Measurements from ENCODE around the gene GDI2.
"Not testable (repeated sequence)": the region's sequence is repeated elsewhere in the genome, so short reads cannot be mapped to it uniquely, and the experiment has no call there.

Gene GDI2

GRCh38 chr10:5828725-5829124 lies 15.5 kb upstream of the GDI2 start:
- DNase-seq (ENCODE audit: low read depth in 2 of 2): no peak

DNA sequence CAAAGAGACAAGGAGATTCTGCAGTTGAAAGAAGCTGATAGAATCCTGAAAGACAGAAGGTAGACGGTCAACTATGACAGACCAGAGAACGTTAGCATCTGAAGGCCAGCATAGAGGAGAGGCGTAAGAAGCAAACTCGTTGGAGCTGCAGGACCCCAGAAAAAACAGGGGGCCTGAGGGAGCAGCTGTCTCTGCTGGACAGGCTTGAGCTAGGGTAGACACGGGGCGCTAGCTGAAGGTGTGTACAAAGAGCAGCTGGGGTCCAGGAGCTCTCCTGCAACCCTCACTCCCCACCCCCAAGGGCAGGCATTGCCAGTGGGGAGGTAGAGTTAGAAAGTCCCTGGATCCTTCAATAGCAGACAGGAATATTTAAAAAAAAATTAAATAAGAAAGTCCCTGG lies 14.6 kb upstream of the GDI2 start:
- DNase-seq (ENCODE audit: low read depth in 2 of 2): no peak

DNA sequence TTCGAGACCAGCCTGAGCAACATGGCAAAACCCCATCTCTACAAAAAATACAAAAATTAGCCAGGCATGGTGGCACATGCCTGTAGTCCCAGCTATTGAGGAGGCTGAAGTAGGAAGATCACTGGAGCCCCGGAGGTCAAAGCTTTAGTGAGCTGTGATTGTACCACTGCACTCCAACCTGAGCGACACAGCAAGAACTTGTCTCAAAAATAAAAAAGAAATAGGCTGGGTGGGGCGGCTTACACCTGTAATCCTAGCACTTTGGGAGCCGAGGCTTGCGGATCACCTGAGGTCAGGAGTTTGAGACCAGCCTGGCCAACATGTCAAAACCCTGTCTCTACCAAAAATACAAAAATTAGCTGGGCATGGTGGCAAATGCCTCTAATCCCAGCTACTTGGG lies 13.3 kb upstream of the GDI2 start:
- not testable (repeated sequence) for DNase-seq (ENCODE audit: low read depth in 2 of 2)

DNA sequence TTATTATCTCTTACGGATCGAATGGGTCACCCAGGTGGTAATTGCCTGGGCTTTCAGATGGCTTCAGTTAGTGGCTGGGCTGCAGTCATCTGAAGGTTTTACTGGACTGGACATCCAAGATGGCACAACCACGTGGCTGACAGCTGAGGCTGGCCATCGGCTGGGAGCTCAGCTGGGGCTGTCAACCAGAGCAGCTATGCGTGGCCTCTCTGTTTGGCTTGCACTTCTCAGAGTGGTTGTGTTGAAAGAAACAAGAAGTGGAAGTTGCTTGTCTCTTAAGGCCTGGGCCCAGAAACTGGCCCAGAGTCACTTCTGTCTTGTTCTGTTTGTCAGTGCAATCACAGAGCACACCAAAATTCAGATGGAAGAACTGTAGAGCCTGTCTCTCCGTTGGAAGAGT lies 5.7 kb upstream of the GDI2 start:
- no peak for DNase-seq (ENCODE audit: low read depth in 2 of 2)

DNA sequence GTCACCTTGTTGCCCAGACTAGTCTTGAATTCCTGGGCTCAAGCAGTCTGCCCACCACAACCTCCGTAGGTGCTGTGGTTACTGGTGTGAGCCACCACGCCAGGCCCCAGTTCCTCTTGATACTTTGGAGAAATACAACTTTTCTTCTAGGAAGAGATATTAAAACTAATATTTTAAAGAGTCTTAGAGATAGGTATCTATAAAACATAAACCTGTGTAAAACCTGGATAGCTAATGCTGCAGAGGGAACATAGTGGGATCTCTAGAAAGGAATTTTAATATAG lies 4.8 kb upstream of the GDI2 start:
- DNase-seq (ENCODE audit: low read depth in 2 of 2): no peak

GRCh38 chr10:5817322-5818047 lies 4.3 kb upstream of the GDI2 start:
- no peak for DNase-seq (ENCODE audit: low read depth in 2 of 2)

- no peak for DNase-seq (ENCODE audit: low read depth in 2 of 2)
Observed at GRCh38 chr10:5816170-5816569, 2.9 kb upstream of the GDI2 start.

GRCh38 chr10:5814110-5815107 lies 1.2 kb upstream of the GDI2 start:
- no peak for DNase-seq (ENCODE audit: low read depth in 2 of 2)

DNA sequence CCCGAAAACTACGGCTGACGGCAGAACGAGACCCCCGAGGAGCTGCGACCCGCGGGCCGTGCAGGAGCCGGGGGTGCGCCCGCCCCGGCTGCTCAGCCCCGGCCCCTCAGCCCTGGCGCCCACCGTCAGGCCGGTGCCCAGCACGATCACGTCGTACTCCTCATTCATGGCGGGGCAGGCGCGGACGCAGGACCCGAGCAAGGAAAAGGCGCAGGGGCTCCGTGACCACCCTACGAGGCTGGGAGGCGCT lies 218 bp downstream of the GDI2 start:
- DNase-seq (ENCODE audit: low read depth in 2 of 2): no peak

GRCh38 chr10:5812283-5813090 lies 747 bp downstream of the GDI2 start:
- DNase-seq (ENCODE audit: low read depth in 2 of 2): no peak

DNA sequence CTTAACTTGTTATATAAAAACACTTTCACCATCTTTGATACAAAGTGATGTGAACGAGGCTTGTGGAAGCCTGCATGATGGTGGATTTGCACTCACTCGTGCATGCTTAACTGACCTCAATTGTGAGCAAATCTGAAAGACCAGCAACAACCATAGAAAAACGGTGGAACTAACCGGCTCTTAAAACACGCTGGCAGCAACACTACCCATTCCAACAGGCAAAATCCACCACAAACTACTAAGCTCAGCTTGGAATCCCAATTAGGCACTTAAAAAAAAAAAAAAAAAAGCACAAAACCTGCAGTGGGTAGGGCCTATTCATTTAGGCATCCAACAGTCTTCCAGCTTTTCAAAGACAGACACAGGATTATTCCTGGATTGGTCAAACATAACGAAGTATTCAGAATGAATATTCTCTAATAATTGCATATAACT lies 1.8 kb downstream of the GDI2 start:
- DNase-seq (ENCODE audit: low read depth in 2 of 2): peak; percentile 9 to 13

GRCh38 chr10:5810225-5810624 lies 3.0 kb downstream of the GDI2 start:
- no peak for DNase-seq (ENCODE audit: low read depth in 2 of 2)

GRCh38 chr10:5809527-5810154 lies 3.6 kb downstream of the GDI2 start:
- DNase-seq (ENCODE audit: low read depth in 2 of 2): no peak

DNA sequence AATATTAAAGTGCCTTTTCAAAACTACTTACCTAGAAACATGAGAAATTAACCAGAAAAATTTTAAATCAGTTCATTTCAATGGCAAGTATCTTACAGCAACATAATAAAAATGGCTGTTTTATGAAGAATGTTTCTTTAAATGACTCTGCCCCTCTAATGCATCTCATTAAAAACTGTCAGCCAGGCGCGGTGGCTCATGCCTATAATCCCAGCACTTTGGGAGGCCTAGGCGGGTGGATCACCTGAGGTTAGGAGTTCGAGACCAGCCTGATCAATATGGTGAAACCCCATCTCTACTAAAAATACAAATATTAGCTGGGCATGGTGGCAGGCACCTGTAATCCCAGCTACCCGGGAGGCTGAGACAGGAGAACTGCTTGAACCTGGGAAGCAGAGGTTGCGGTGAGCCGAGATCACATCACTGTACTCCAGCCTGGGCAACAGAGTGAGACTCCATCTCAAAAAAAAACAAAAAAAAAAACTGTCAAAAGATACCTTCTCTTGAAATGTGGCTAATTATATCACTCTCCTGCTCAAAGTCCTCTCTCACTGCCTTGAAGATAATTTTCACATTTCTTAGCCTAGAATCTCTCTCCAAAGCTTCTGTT lies 4.3 kb downstream of the GDI2 start:
- not testable (repeated sequence) for DNase-seq (ENCODE audit: low read depth in 2 of 2)

GRCh38 chr10:5806745-5807144 lies 6.5 kb downstream of the GDI2 start:
- DNase-seq (ENCODE audit: low read depth in 2 of 2): no peak

DNA sequence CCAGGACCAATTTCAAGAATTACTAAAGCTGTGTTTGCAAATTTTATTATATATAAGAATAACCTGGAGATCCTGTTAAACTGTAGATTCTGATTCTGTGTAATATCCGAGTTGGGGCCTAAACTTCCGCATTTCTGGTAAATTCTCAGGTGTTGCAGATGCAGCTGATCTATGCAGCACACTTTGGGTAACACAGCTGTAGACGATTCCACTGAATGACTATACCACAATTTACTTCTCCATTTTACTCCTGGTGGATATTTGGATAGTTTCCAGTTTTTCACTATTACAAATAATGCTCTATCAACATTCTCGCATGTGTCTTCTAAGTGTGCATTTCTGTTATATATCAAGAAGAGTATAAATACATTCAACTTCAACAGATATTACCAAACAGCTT lies 7.5 kb downstream of the GDI2 start:
- DNase-seq (ENCODE audit: low read depth in 2 of 2): no peak

DNA sequence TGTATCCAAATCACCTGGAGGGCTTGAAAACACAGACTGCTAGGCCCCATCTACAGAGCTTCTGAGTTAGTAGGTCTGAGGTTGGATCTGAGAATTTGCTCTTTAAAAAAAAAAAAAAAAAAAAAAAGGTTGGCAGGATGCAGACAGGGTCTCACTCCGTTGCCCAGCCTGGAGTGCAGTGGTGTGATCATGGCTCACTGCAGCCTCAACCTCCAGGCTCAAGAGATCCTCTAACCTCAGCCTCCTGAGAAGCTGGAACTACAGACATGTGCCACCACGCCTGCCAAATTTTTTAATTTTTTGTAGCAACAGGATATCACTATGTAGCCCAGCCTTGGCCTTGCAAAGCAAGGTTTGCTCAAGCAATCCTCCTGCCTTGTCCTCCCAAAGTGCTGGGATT lies 8.0 kb downstream of the GDI2 start:
- no peak for DNase-seq (ENCODE audit: low read depth in 2 of 2)

DNA sequence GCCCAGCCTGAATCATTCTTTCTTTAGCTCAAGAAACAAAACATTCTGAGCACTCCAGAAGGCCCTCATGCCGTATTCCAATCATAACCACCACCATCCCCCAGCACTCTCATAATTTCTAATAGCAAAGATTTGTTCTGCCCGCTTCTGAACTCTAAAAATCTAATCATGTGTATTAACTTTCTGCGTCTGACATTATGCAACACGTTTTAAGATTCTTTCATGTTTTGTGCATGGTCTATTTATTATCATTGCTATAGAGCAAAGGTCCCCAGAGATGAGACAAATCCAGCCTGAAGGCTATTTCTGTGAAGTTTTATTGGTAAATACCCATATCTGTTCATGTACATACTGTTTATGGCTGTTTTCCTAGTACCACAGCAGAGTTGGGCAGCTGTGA lies 8.8 kb downstream of the GDI2 start:
- DNase-seq (ENCODE audit: low read depth in 2 of 2): no peak

DNA sequence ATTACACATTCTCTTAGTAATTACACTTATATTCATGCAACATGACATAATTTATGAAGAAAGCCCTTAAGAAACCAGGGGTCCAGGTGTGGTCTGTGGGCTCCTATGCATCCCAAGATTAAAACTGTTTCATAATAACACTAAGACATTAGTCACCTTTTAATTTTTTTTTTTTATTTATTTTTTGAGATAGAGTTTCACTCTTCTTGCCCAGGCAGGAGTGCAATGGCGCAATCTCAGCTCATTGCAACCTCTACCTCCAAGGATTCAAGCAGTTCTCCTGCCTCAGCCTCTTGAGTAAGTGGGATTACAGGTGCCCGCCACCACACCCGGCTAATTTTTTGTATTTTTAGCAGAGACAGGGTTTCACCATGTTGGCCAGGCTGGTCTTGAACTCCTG lies 12.5 kb downstream of the GDI2 start:
- DNase-seq (ENCODE audit: low read depth in 2 of 2): no peak

GRCh38 chr10:5794236-5794635 lies 19.0 kb downstream of the GDI2 start:
- no peak for DNase-seq (ENCODE audit: low read depth in 2 of 2)

GRCh38 chr10:5789626-5790025 lies 23.6 kb downstream of the GDI2 start:
- no peak for DNase-seq (ENCODE audit: low read depth in 2 of 2)

- DNase-seq (ENCODE audit: low read depth in 2 of 2): no peak
Observed at GRCh38 chr10:5788969-5789368, 24.3 kb downstream of the GDI2 start.
